Measurements from ENCODE around the gene HABP2.

The HABP2 gene

DNA sequence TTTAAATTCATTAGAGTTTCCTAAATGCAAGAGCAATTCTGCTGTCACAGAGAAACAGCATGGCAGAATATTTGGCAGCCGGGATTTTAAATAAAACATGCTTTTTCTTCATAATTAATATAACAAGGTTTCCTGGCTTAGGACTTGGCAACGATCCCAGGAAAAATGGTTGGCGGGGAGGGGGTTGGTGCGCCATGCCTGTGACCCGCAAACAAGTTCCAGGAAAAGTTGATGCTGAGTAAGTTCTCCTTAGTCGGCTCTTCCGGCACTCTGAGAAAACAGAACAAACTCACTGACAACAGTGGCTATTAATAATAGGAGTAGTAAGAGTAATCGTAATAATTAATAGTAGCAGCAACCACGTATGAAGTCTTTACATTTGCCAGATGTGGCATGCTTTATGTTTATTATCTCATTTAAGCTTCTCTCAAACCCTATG lies 4.6 kb downstream of the HABP2 start:
- FAIRE-seq (no peak), DNase-seq (ENCODE audit: low spot score) (no peak)

GRCh38 chr10:113557903-113558321 lies 5.1 kb downstream of the HABP2 start:
- no peak for DNase-seq (ENCODE audit: low spot score)
- no peak for FAIRE-seq

DNA sequence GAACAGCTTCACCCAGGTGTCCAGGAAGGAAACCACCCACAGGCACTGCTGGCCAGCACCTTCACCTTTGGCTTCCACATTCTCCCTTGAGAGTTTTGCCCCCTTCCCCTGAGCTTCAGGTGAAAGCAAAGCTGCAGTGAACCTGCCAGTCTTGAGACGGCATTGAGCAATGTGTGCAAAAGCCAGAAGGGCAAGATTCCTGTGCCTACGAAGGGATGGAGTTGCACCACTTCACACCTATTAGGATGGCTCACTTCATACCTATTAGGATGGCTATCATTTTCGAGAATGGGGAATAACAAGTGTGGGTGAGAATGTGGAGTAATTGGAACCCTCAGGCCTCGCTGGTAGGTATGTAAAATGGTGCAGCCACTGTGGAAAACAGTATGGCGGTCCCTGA lies 7.2 kb downstream of the HABP2 start:
- FAIRE-seq: no peak

DNA sequence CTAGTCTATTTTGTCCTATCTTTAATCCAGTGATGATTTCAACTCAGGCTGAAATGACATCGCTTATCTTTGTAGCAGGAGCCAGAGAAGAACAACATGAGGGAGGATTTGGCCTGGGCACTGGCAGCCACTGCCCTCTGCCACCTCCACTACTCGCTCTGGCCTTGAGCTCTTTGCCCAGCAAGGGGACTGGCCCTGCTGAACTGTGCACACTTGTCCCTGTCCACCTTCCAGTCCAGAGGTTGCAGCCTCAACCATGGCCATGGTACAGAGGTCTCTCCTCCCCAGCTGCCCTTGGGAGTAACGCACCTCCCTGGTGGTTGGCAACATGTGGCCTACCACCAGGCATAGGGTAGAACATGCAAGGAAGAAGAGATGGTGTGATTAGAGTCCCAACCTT lies 8.4 kb downstream of the HABP2 start:
- DNase-seq (ENCODE audit: low spot score): no peak
- no peak for FAIRE-seq

More for the DNA sequence above, 7.2 kb downstream of the HABP2 start:
- DNase-seq (ENCODE audit: low spot score): no peak

DNA sequence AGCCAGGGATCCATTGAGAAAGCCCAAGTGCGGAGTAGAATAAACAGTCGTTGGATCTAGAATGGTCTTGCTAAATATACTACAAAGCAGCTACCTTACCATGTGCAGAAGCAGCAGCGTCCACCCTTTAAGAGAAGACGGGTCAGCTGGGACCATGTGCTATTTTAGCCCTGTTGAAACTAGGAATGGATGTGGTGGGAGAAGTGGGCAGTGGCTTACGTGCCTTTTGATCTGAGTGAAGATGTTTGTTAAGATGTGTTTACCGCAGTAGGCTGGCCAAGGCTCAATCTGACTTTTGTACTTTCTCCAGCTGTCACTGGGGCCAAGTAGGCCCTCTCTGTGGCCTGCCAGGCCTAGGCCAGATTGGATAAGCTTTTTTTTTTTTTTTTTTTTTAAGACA lies 9.2 kb downstream of the HABP2 start:
- no peak for DNase-seq (ENCODE audit: low spot score)
- FAIRE-seq: no peak

- FAIRE-seq (no peak), DNase-seq (ENCODE audit: low spot score) (no peak)
Measured at GRCh38 chr10:113562704-113563103, 9.9 kb downstream of the HABP2 start.

DNA sequence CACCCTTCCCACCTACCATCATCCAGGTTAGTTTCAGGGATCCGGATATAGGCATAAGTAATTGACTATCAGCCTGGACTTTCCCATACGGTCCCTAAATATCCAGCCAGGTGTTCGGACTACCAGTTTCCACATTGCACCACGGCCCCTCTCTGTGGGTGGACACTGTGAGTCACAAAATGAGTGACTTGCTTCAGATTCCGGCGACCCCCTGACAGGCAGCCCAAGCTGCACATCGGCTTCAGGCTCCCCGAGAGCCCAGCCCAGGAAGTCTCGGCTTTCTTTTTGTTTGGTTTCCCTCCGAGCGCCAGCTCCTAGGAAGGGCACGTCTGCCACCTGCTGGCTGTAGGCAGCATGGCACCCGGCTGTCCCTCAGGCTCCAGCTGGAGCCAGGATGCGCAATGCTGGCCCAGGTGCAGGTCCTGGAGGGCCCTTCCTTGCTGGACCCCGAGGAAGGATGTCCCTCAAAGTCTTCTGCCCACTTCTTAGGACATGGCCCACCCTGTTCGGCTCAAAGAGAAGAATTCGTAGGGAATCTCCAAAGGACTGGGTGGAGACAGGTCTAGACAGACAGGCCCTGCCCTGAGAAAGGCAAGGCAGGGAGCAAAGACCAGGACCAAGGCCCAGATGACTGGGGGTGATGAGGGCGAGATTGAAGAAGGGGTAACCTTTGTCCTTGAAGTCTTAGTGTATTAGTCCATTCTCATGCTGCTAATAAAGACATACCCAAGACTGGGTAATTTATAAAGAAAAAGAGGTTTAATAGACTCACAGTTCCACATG lies 10.6 kb downstream of the HABP2 start:
- FAIRE-seq (peak; percentile 79), DNase-seq (ENCODE audit: low spot score) (peak; percentile 86)

GRCh38 chr10:113565364-113565763 lies 12.5 kb downstream of the HABP2 start:
- FAIRE-seq: no peak
- no peak for DNase-seq (ENCODE audit: low spot score)

GRCh38 chr10:113566888-113567287 lies 14.0 kb downstream of the HABP2 start:
- FAIRE-seq (no peak), DNase-seq (ENCODE audit: low spot score) (no peak)

DNA sequence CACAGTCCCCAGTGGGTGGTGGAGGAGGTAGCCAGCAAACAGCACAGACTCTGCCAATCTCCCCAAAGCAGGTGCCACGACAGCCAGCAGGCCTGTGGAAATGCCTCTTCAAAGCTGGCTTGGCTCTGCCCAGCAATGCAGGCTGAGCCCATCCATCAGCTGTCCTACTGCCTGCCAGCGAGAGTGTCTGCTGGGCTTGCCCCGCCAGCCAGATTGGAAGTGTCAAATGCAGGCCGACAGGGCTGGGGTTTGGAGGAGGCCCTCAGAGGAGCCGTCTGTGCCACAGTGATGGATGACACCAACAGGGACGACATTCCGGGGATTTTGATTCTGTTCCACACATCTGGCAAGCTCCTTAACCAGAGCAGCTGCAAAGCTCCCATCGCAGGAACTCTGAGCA lies 16.7 kb downstream of the HABP2 start:
- FAIRE-seq (no peak), DNase-seq (ENCODE audit: low spot score) (no peak)

DNA sequence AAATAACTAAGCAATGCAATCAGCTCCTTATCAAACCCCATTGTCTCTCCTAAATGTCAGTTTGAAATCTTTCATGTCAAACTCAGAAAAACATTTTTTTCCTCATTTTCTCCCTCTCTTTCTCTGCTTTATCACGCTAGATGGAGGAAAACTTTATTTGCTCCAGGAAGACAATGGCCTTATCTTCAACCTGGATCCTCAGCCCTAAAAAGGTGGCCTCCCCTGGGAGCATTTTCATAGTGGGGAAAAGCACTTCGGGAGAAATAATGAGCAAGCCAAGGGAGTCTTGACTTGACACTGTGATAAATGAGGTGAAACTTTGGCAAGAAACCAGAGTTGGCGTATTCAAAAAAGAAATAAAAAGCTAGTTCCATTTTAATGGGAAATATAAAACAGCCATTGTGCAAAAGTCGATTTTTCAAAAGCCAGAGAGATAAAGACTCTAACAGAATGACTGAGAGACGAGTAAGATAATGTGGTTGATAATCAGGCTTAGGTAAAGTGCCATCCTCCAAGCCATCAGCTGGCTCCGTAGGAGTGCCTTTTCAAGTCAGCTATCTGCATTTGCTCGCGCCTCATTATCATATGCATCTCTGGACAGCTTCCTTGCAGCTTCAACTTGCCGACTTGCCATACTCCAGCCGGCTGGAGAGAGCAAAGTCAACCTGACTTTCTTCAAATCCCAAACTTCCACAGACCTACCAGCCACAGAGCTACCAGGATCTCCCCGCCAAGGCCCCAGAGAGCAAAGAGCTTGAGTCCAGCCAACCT lies 19.9 kb downstream of the HABP2 start:
- DNase-seq (ENCODE audit: low spot score): no peak
- FAIRE-seq: no peak

DNA sequence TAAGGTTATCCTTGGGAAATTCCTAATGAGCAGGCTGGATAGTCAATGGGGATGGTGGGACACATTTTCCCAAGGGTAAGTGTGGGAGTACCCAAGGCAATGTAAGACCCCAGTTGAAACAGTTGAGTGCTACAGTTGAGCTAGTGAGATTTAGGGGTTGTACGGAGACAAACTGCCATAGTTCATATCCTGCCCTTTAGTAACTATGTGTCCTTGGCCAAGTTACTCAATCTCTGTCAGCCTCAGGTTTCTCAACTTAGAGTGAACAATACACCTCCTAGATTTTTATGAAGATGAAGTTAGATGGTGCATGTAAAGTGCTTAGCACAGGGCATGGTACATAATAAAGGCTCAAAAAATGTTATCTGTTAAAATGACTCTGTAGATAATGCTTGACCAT lies 20.5 kb downstream of the HABP2 start:
- DNase-seq (ENCODE audit: low spot score): no peak
- no peak for FAIRE-seq

DNA sequence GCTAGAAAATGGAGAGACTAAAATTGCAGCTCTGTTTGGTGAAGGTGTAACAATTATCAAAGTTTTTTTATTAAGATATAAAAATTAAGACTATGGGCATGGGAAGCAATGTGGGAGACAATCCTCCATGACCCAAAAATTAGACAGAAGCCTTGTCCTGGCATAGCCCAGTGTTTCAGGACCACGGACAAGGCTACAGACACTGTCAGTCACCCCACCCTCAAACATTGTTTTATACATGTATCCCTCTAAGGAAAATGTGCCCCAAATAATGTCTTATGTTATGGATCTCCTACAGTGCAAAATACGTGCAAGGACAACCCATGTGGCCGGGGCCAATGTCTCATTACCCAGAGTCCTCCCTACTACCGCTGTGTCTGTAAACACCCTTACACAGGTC lies 24.0 kb downstream of the HABP2 start:
- FAIRE-seq (no peak), DNase-seq (ENCODE audit: low spot score) (peak; percentile 36)

DNA sequence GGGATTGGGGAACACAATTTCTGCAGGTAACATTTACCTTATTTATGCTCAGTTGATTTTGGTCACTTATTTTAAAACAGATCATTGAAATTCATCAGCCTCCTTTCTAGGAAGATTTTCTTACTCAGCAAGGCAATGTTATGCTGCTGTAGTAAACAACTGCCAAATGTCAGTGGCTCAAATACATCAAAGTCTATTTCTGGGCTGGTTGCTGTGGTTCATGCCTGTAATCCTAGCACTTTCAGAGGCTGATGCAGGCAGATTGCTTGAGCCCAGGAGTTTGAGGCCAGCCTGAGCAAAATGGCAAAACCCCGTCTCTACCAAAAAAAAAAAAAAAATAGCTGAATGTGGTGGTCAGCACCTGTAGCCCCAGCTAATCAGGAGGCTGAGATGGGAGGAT lies 25.9 kb downstream of the HABP2 start:
- FAIRE-seq: no peak

DNA sequence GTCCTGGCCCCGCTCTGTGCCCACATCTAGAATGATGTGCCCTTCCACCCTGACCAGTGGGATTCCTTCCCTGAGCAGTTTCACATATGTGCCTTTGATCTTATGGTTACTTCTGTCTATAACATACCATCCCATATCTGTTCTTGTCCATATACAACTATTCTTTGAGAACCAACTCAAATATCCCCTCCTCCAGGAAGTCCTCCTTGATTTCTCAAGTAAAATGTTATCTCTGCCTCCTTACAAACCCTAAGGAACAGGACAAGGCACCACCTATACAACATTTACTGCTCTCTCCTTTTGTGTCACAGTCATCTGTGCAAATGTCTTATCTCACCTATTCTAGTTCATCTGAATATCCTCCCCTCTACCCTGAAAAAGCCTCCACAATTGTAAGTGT lies 28.2 kb downstream of the HABP2 start:
- FAIRE-seq (no peak), DNase-seq (ENCODE audit: low spot score) (no peak)

More for the DNA sequence above, 25.9 kb downstream of the HABP2 start:
- no peak for DNase-seq (ENCODE audit: low spot score)

GRCh38 chr10:113583571-113583970 lies 30.7 kb downstream of the HABP2 start:
- no peak for DNase-seq (ENCODE audit: low spot score)
- FAIRE-seq: no peak

DNA sequence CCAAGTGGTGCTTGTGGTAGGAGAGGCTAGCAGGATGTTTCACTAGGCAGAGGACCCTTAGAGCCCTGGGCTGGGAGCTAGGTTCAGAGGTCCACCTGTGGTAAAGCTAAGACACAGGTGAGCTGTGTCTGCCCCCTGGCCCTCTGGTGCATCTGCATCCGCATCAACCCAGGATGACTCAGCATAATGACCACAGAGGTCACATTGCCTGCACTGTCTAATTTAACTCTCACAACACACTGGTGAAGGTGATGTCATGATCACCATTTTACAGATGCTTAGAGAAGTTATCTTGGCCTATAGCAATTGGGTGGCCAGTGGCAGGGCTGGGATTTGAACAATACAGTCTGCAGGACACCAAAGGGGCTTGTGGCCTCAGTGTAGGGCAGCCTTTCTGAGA lies 33.1 kb downstream of the HABP2 start:
- FAIRE-seq: peak; percentile 50
- peak; percentile 12 for DNase-seq (ENCODE audit: low spot score)

DNA sequence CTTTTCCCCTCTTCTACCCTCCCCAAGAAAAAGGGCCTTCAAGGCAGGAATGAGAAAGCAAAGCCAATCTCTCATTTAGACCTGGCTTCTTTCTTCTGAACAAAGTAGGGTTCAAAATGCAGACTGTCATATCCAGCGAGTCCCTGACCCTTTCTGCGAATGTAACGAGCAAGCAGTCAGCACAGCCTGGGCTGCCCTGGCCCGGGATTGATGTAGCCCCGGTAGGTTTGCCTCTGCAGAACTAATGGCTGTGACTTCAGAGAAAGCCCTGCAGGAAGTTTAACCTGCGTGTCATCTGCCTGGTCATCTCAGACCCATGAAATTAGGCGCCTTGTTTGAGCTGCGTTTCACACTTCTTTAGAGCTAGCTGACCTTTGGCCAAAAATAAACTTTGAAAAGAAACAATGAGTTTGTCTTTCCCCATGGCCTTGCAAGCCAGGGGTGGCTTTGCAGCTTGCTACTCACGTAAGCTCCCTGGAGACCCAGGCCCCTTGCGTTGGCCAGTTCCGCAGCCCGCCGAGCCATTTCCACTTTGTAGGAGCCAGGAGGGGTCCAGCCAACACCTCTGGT lies 36.4 kb downstream of the HABP2 start:
- DNase-seq (ENCODE audit: low spot score) (no peak), FAIRE-seq (no peak)

GRCh38 chr10:113590581-113590980 lies 37.7 kb downstream of the HABP2 start:
- FAIRE-seq (no peak), DNase-seq (ENCODE audit: low spot score) (no peak)

- FAIRE-seq (no peak), DNase-seq (ENCODE audit: low spot score) (no peak)
Measured at GRCh38 chr10:113592380-113592779, 39.5 kb downstream of the HABP2 start.

DNA sequence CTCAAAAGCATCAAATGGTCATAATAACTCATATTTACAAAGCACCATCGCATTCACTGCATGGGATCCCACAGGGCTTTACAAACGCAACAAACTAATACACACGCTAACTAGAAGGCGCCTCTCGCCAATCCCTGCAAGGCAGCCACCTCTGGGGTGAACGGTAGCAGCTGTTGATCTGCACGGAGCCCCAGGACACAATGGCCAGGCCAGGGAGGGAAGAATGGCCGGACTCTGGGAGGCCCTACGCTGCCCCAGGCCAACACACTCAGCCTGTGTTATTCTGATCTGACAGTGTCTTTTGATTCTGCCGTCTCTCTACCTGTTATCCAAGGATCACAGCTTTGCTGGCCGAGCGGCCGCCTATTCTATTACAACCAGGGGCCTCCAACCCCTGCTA lies 41.8 kb downstream of the HABP2 start:
- no peak for FAIRE-seq
- DNase-seq (ENCODE audit: low spot score): no peak

DNA sequence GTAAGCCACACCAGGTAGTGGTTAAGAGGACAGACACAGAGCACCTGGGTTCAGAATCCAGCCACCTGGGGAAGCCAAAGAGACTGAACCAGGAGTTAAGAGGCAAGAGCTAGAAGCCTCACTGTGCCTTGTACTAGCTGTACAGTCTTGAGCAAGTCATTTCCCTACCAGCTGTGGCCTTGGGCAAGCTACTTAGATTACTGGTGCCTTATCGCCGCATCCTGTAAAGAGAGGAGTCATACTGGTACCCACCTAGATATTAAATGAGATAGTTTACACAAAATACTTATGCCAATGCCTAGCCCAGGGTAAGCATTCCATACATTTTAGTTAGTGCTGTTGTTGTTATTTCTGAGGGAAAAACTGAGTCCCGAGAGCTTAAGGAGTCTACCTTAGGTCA lies 47.7 kb downstream of the HABP2 start:
- FAIRE-seq: no peak
- no peak for DNase-seq (ENCODE audit: low spot score)

Measured in urothelium cell line (cell line).